K562 (cell line): Measurements from ENCODE around the gene PYGO2. TPM values are rescaled to one million over a fixed set of nuclear protein-coding genes. Genes with fewer than 3 reads are reported as not detected.

Experiments used
- ARID2 ChIP-seq: fragments of 450-650 bp; IDR thresholded peaks from 2 replicates; pipeline ENCODE4 v1.6.1; 2017; ENCODE audit warnings: antibody characterized with exemption, mild to moderate bottlenecking
- CHCHD3 ChIP-seq: fragments of 250-450 bp; sonication (Bioruptor Pico); IDR thresholded peaks from 2 replicates; pipeline ENCODE4 v2.1.2; 2022; ENCODE audit warnings: mild to moderate bottlenecking
- EP300 ChIP-seq: IDR thresholded peaks from 2 replicates; pipeline ENCODE4 v1.6.1; 2012; ENCODE audit warnings: low read length, improper control_type of control experiment
- GTF2A2 ChIP-seq: IDR thresholded peaks from 2 replicates; pipeline ENCODE4 v1.6.1; 2016; ENCODE audit warnings: mild to moderate bottlenecking, missing genetic modification characterization, missing compliant biosample characterization
- HNRNPLL ChIP-seq: fragments of 200-400 bp; formaldehyde crosslinking; IDR thresholded peaks from 2 replicates; pipeline ENCODE4 v1.6.1; 2017; ENCODE audit warnings: low read length, low read depth, mild to moderate bottlenecking; ENCODE audit not compliant: poor library complexity, severe bottlenecking
- PYGO2 ChIP-seq: fragments of 450-650 bp; IDR thresholded peaks from 2 replicates; pipeline ENCODE4 v1.6.1; 2016; ENCODE audit warnings: mild to moderate bottlenecking, missing genetic modification characterization, moderate library complexity, missing compliant biosample characterization
- RNF2 ChIP-seq: sonication (generic); IDR thresholded peaks from 2 replicates; pipeline ENCODE4 v1.6.1; 2016
- SREBF2 ChIP-seq: sonication (generic); formaldehyde crosslinking; IDR thresholded peaks from 2 replicates; pipeline ENCODE4 v1.4.0; 2020; ENCODE audit warnings: mild to moderate bottlenecking, missing genetic modification reagents
- ZNF316 ChIP-seq: fragments of 450-650 bp; IDR thresholded peaks from 2 replicates; pipeline ENCODE4 v1.6.1; 2016
- ZNF347 ChIP-seq: fragments of 450-650 bp; formaldehyde crosslinking; IDR thresholded peaks from 2 replicates; pipeline ENCODE4 v1.4.0; 2020; ENCODE audit warnings: low read depth, mild to moderate bottlenecking, moderate library complexity
- ZNF41 ChIP-seq: fragments of 250-450 bp; sonication (Bioruptor Pico); conservative IDR thresholded peaks from 2 replicates; pipeline ENCODE4 v1.4.0; 2020; ENCODE audit warnings: mild to moderate bottlenecking
- ZNF76 ChIP-seq: fragments of 250-450 bp; sonication (Bioruptor Pico); IDR thresholded peaks from 2 replicates; pipeline ENCODE4 v1.4.0; 2020; ENCODE audit warnings: mild to moderate bottlenecking, moderate library complexity, borderline replicate concordance
- ZSCAN32 ChIP-seq: fragments of 450-650 bp; formaldehyde crosslinking; IDR thresholded peaks from 2 replicates; pipeline ENCODE4 v1.4.0; 2020; ENCODE audit warnings: mild to moderate bottlenecking, moderate library complexity
- polyA plus RNA-seq, 8 experiments: library from polyadenylated mRNA; depleted of rRNA in 4 of 8; stranded (reverse) in 5 of 8; unstranded in 3 of 8; fragments of >200 nt; fragmentation: Nextera tagmentation in 2 of 8; fragmentation: Illumina TruSeq in 1 of 8; extraction: Ambion mirVana in 2 of 8; extraction: Trizol in 1 of 8; gene quantifications; 2 replicates each; pipeline versions ENCODE4 v1.2.1 to v1.2.3, GENCODE V29; 2011 to 2014; ENCODE audit warnings: inconsistent platforms in 1 of 8, missing spikeins in 1 of 8
- total RNA-seq, 7 experiments: library from RNA; depleted of rRNA in 6 of 7; stranded (reverse); fragments of >200 nt in 6 of 7; fragmentation: Illumina TruSeq in 2 of 7; extraction: Trizol in 2 of 7; gene quantifications; 2 replicates each; pipeline versions ENCODE4 v1.2.1 to v1.2.3, GENCODE V29; 2011 to 2021; ENCODE audit warnings: low replicate concordance in 1 of 7
- TF ChIP-seq, protein P1 (sequence below): fragments of 450-650 bp; IDR thresholded peaks from 2 replicates; pipeline ENCODE4 v1.6.1; 2016
- TF ChIP-seq, protein P2 (sequence below): fragments of 250-450 bp; sonication (Bioruptor Pico); IDR thresholded peaks from 2 replicates; pipeline ENCODE4 v1.4.0; 2020
- TF ChIP-seq, protein P3 (sequence below): fragments of 450-650 bp; IDR thresholded peaks from 2 replicates; pipeline ENCODE4 v1.6.1; 2017; ENCODE audit warnings: antibody characterized with exemption
- TF ChIP-seq, protein P4 (sequence below): IDR thresholded peaks from 2 replicates; pipeline ENCODE4 v1.6.1; 2011; ENCODE audit not compliant: insufficient read length; ENCODE audit errors: extremely low read depth

PYGO2 gene
- total and polyA plus RNA-seq, 9 of the 15 experiments (the other 6 are each of a cell fraction or from before 2014, with no cell fraction given) = 8.3 to 36.2 (median 18.2) TPM

DNA sequence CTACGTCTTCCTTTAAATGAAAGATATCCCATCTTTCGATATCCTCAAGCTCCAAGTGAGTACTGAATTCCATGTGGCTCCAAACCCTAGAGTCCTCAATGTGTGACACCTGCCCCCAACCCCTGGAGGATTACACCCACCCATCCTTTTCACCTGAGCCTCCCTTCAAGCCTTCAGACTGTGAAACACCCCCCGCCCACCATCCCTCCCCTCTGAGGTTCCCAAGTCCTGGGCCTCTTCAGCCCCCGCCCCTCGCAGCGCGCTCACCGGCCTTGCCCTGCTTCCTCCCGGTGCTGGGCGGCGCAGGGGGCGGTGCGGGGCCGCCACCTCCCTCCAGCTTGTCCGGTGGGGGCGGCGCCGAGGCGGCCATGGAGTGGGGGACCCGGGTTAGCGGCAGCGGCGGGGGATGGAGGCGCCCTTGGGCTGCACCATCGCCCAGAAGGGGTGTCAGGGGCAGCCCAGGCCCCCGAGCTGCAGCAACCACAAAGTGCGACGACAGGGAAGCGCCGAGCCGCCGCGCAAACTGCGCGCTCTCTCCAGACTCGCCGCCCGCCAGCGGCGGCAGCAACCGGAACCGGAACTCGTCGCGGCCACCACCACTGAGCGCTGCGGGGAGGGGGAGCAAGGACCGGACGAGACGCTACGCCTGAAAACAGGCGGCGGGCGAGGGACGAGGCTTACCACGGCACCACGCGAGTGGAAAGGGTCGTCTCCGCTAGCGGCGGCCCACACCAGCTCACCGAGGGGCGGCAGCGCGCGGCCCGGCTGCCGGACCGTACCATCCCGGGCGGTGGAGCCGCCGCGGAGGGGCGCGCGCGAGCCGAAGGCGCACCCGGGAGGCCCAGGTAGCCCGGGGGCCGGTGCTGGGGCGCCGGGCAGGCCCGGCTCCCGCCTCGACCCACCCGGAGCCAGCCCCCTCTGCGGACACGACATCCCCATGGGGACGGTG, at the start of gene PYGO2 (continued):
- TF ChIP-seq HNRNPLL = peak; percentile 97
- TF ChIP-seq GTF2A2 (tag) = no peak
- 0 out of 2 replicates have a peak, but pooled peaks have one; percentile 31 for TF ChIP-seq ZNF76 (CRISPR knock-in tag)
- TF ChIP-seq CHCHD3 = peak; percentile 63; the same call in 1 of the 2 replicates
- TF ChIP-seq PYGO2 (tag) = no peak
- no peak for TF ChIP-seq SREBF2
- TF ChIP-seq, protein P1, sequence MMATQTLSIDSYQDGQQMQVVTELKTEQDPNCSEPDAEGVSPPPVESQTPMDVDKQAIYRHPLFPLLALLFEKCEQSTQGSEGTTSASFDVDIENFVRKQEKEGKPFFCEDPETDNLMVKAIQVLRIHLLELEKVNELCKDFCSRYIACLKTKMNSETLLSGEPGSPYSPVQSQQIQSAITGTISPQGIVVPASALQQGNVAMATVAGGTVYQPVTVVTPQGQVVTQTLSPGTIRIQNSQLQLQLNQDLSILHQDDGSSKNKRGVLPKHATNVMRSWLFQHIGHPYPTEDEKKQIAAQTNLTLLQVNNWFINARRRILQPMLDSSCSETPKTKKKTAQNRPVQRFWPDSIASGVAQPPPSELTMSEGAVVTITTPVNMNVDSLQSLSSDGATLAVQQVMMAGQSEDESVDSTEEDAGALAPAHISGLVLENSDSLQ = no peak; the same call in 1 of the 2 replicates
- TF ChIP-seq RNF2 = no peak
- TF ChIP-seq, protein P2, sequence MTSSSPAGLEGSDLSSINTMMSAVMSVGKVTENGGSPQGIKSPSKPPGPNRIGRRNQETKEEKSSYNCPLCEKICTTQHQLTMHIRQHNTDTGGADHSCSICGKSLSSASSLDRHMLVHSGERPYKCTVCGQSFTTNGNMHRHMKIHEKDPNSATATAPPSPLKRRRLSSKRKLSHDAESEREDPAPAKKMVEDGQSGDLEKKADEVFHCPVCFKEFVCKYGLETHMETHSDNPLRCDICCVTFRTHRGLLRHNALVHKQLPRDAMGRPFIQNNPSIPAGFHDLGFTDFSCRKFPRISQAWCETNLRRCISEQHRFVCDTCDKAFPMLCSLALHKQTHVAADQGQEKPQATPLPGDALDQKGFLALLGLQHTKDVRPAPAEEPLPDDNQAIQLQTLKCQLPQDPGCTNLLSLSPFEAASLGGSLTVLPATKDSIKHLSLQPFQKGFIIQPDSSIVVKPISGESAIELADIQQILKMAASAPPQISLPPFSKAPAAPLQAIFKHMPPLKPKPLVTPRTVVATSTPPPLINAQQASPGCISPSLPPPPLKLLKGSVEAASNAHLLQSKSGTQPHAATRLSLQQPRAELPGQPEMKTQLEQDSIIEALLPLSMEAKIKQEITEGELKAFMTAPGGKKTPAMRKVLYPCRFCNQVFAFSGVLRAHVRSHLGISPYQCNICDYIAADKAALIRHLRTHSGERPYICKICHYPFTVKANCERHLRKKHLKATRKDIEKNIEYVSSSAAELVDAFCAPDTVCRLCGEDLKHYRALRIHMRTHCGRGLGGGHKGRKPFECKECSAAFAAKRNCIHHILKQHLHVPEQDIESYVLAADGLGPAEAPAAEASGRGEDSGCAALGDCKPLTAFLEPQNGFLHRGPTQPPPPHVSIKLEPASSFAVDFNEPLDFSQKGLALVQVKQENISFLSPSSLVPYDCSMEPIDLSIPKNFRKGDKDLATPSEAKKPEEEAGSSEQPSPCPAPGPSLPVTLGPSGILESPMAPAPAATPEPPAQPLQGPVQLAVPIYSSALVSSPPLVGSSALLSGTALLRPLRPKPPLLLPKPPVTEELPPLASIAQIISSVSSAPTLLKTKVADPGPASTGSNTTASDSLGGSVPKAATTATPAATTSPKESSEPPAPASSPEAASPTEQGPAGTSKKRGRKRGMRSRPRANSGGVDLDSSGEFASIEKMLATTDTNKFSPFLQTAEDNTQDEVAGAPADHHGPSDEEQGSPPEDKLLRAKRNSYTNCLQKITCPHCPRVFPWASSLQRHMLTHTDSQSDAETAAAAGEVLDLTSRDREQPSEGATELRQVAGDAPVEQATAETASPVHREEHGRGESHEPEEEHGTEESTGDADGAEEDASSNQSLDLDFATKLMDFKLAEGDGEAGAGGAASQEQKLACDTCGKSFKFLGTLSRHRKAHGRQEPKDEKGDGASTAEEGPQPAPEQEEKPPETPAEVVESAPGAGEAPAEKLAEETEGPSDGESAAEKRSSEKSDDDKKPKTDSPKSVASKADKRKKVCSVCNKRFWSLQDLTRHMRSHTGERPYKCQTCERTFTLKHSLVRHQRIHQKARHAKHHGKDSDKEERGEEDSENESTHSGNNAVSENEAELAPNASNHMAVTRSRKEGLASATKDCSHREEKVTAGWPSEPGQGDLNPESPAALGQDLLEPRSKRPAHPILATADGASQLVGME (CRISPR knock-in tag) = no peak
- TF ChIP-seq ARID2 = no peak
- TF ChIP-seq, protein P3, sequence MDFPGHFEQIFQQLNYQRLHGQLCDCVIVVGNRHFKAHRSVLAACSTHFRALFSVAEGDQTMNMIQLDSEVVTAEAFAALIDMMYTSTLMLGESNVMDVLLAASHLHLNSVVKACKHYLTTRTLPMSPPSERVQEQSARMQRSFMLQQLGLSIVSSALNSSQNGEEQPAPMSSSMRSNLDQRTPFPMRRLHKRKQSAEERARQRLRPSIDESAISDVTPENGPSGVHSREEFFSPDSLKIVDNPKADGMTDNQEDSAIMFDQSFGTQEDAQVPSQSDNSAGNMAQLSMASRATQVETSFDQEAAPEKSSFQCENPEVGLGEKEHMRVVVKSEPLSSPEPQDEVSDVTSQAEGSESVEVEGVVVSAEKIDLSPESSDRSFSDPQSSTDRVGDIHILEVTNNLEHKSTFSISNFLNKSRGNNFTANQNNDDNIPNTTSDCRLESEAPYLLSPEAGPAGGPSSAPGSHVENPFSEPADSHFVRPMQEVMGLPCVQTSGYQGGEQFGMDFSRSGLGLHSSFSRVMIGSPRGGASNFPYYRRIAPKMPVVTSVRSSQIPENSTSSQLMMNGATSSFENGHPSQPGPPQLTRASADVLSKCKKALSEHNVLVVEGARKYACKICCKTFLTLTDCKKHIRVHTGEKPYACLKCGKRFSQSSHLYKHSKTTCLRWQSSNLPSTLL = no peak
- TF ChIP-seq, protein P4, sequence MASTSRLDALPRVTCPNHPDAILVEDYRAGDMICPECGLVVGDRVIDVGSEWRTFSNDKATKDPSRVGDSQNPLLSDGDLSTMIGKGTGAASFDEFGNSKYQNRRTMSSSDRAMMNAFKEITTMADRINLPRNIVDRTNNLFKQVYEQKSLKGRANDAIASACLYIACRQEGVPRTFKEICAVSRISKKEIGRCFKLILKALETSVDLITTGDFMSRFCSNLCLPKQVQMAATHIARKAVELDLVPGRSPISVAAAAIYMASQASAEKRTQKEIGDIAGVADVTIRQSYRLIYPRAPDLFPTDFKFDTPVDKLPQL = no peak
- 0 out of 2 replicates have a peak, but pooled peaks have one; percentile 14 for TF ChIP-seq ZNF41 (CRISPR knock-in tag)
- TF ChIP-seq ZNF347 = no peak
- no peak for TF ChIP-seq EP300
- no peak; the same call in 1 of the 2 replicates for TF ChIP-seq ZSCAN32 (CRISPR knock-in tag)
- no peak for TF ChIP-seq ZNF316
